Osteoblast (primary cell): ENCODE results near the gene TLE3. TPM values are rescaled to one million over a fixed set of nuclear protein-coding genes. Genes with fewer than 3 reads are reported as not detected.

Source experiments
- DNase-seq: peaks from one replicate; pipeline ENCODE4 v3.0.0; 2011; ENCODE audit warnings: low spot score, mixed read lengths; ENCODE audit not compliant: insufficient read length; ENCODE audit errors: missing footprints
- H2AFZ ChIP-seq: 2 replicates; pipeline ENCODE4 v1.6.0; 2011; ENCODE audit warnings: mild to moderate bottlenecking, low read length
- H3K27ac ChIP-seq: 2 replicates; pipeline ENCODE4 v1.5.1; 2011; ENCODE audit warnings: mild to moderate bottlenecking, low read depth, low read length, moderate library complexity
- H3K27me3 ChIP-seq: 2 replicates; pipeline ENCODE4 v1.6.0; 2012; ENCODE audit warnings: mild to moderate bottlenecking, control low read depth, inconsistent platforms, low read length, moderate library complexity; ENCODE audit not compliant: insufficient read depth
- H3K36me3 ChIP-seq: 2 replicates; pipeline ENCODE4 v1.5.1; 2011; ENCODE audit warnings: mild to moderate bottlenecking, low read length, control low read depth, moderate library complexity; ENCODE audit not compliant: insufficient read depth
- H3K4me1 ChIP-seq: 2 replicates; pipeline ENCODE4 v1.5.1; 2011; ENCODE audit warnings: mild to moderate bottlenecking, low read length, control low read depth, moderate library complexity; ENCODE audit not compliant: insufficient read depth
- H3K4me2 ChIP-seq: 2 replicates; pipeline ENCODE4 v1.6.0; 2011; ENCODE audit warnings: mild to moderate bottlenecking, low read length; ENCODE audit not compliant: insufficient read depth
- H3K4me3 ChIP-seq: fragments of 200-600 bp; sonication (generic); 3 replicates; pipeline ENCODE4 v1.5.1; 2012; ENCODE audit warnings: mild to moderate bottlenecking, low read length, inconsistent platforms; ENCODE audit not compliant: insufficient read depth
- H3K79me2 ChIP-seq: 2 replicates; pipeline ENCODE4 v1.6.0; 2012; ENCODE audit warnings: mild to moderate bottlenecking, low read length, control low read depth, inconsistent platforms; ENCODE audit not compliant: insufficient read depth
- H3K9me3 ChIP-seq: 2 replicates; pipeline ENCODE4 v1.5.1; 2011; ENCODE audit warnings: low read depth, low read length, control low read depth
- H4K20me1 ChIP-seq: 2 replicates; pipeline ENCODE4 v1.6.0; 2012; ENCODE audit warnings: mild to moderate bottlenecking, low read length, control low read depth; ENCODE audit not compliant: insufficient read depth
- CTCF ChIP-seq: IDR thresholded peaks from 2 replicates; pipeline ENCODE4 v1.5.1; 2011; ENCODE audit warnings: mild to moderate bottlenecking, low read depth, low read length, moderate library complexity; ENCODE audit errors: extremely low read depth
- total RNA-seq: library from RNA; depleted of rRNA; stranded (reverse); fragments of >200 nt; gene quantifications from 2 replicates; pipeline ENCODE4 v1.2.3, GENCODE V29; 2012

Gene TLE3
- total RNA-seq, 1 donor, result 29.7 TPM

- Histone ChIP-seq H3K27me3 (no peaks in the 10 kb centered on the region), H3K79me2 (peaks cover 88% of the 10 kb centered on the region), H3K4me3 (peak overlapping the region; percentile 35), H3K27ac (peak overlapping the region; percentile 36), H2AFZ (no peak overlapping the region), H3K4me1 (peaks cover 54% of the 10 kb centered on the region), H3K9me3 (no peaks in the 10 kb centered on the region), H4K20me1 (peaks cover 67% of the 10 kb centered on the region), H3K36me3 (peaks cover 48% of the 10 kb centered on the region), H3K4me2 (peak overlapping the region; percentile 66)
- peak; percentile 84 for DNase-seq
- no peak for TF ChIP-seq CTCF
Measured at GRCh38 chr15:70093481-70094319, 4.0 kb downstream of the TLE3 start.

- TF ChIP-seq CTCF, result no peak
- peaks cover 48% of the 10 kb centered on the region for H3K36me3 ChIP-seq
- peak overlapping the region; percentile 35 for H3K4me3 ChIP-seq
- H4K20me1 ChIP-seq, result peaks cover 71% of the 10 kb centered on the region
- peak overlapping the region; percentile 36 for H3K27ac ChIP-seq
- DNase-seq, result peak; percentile 82
- peaks cover 93% of the 10 kb centered on the region for H3K79me2 ChIP-seq
- peaks cover 48% of the 10 kb centered on the region for H3K4me1 ChIP-seq
- no peak overlapping the region for H2AFZ ChIP-seq
- H3K4me2 ChIP-seq, result peak overlapping the region; percentile 66
- no peaks in the 10 kb centered on the region for H3K9me3 ChIP-seq
- no peaks in the 10 kb centered on the region for H3K27me3 ChIP-seq
Measured at GRCh38 chr15:70093070-70093469, 4.6 kb downstream of the TLE3 start.

GRCh38 chr15:70092464-70093027 is 5.2 kb downstream of the TLE3 start:
- peak overlapping the region; percentile 66 for H3K4me2 ChIP-seq
- peaks cover 77% of the 10 kb centered on the region for H4K20me1 ChIP-seq
- peaks cover 54% of the 10 kb centered on the region for H3K36me3 ChIP-seq
- no peaks in the 10 kb centered on the region for H3K9me3 ChIP-seq
- no peak for TF ChIP-seq CTCF
- H3K27ac ChIP-seq, result no peak overlapping the region
- DNase-seq, result no peak
- no peak overlapping the region for H2AFZ ChIP-seq
- no peak overlapping the region for H3K4me3 ChIP-seq
- H3K79me2 ChIP-seq, result peaks cover 97% of the 10 kb centered on the region
- H3K4me1 ChIP-seq, result peaks cover 47% of the 10 kb centered on the region
- no peaks in the 10 kb centered on the region for H3K27me3 ChIP-seq
